SK-N-SH (cell line): Measurements from ENCODE around the gene RNF44. TPM values are rescaled to one million over a fixed set of nuclear protein-coding genes. Genes with fewer than 3 reads are reported as not detected.

Source experiments
- CTCF ChIA-PET: fragments of 300-600, 350-600 bp; formaldehyde crosslinking; extraction: SDS; loops from one replicate; lab custom pipeline; 2021; lab: Yijun Ruan, JAX
- POLR2A ChIA-PET: fragments of 350-600 bp; sonication (Branson Sonifier 250); formaldehyde crosslinking; extraction: SDS; loops from one replicate; lab custom pipeline; 2020; ENCODE audit warnings: antibody characterized with exemption, inconsistent platforms; lab: Yijun Ruan, JAX
- DNase-seq: peaks from one replicate; pipeline ENCODE4 v3.0.0; 2012
- H2AFZ ChIP-seq: fragments of 200-600 bp; sonication (generic); 2 replicates; pipeline ENCODE4 v1.8.1; 2016; ENCODE audit warnings: antibody characterized with exemption, mild to moderate bottlenecking, low read depth
- H3F3A ChIP-seq: fragments of 200-600 bp; sonication (generic); replicated peaks from 2 replicates; pipeline ENCODE3; 2016; ENCODE audit warnings: antibody characterized with exemption, mild to moderate bottlenecking; ENCODE audit not compliant: insufficient read depth
- H3K27ac ChIP-seq, 2 experiments: fragments of 200-500 bp in 1 of 2; fragments of 200-600 bp in 1 of 2; sonication (Bioruptor generic) in 1 of 2; sonication (generic), shearing (Covaris generic) in 1 of 2; 2 replicates each; pipeline versions ENCODE4 v1.5.1 to v1.6.1; 2014 to 2016; ENCODE audit warnings: low read depth in 2 of 2, inconsistent platforms in 1 of 2, low read length in 1 of 2, mild to moderate bottlenecking in 1 of 2, mixed read lengths in 1 of 2
- H3K27me3 ChIP-seq: fragments of 200-600 bp; sonication (generic), shearing (Covaris generic); 2 replicates; pipeline ENCODE4 v1.6.1; 2016; ENCODE audit warnings: mixed run types; ENCODE audit not compliant: insufficient read depth
- H3K36me3 ChIP-seq, 2 experiments: fragments of 200-500 bp in 1 of 2; fragments of 200-600 bp in 1 of 2; sonication (Bioruptor generic) in 1 of 2; sonication (generic) in 1 of 2; replicated peaks in 1 of 2; 2 replicates each; pipeline versions ENCODE3 to v1.5.1; 2014 to 2016; ENCODE audit warnings: low read length in 1 of 2, mild to moderate bottlenecking in 1 of 2; ENCODE audit not compliant: insufficient read depth in 2 of 2, control insufficient read depth in 1 of 2
- H3K4me1 ChIP-seq, 2 experiments: fragments of 200-500 bp in 1 of 2; fragments of 200-600 bp in 1 of 2; sonication (Bioruptor generic) in 1 of 2; sonication (generic), shearing (Covaris generic) in 1 of 2; 2 replicates each; pipeline versions ENCODE4 v1.5.1 to v1.6.1; 2014 to 2016; ENCODE audit warnings: low read depth in 1 of 2, low read length in 1 of 2, mixed run types in 1 of 2; ENCODE audit not compliant: insufficient read depth in 2 of 2, control insufficient read depth in 1 of 2
- H3K4me2 ChIP-seq: fragments of 200-600 bp; sonication (generic), shearing (Covaris generic); 2 replicates; pipeline ENCODE4 v1.6.1; 2017; ENCODE audit warnings: mixed run types
- H3K4me3 ChIP-seq, 2 experiments: fragments of 200-500 bp in 1 of 2; fragments of 200-600 bp in 1 of 2; sonication (Bioruptor generic) in 1 of 2; sonication (generic), shearing (Covaris generic) in 1 of 2; 2 replicates each; pipeline versions ENCODE4 v1.5.1 to v1.8.1; 2014 to 2016; ENCODE audit warnings: low read depth in 2 of 2, inconsistent platforms in 1 of 2, low read length in 1 of 2, mild to moderate bottlenecking in 1 of 2, mixed read lengths in 1 of 2, moderate library complexity in 1 of 2
- H3K79me2 ChIP-seq: fragments of 200-600 bp; sonication (generic); 2 replicates; pipeline ENCODE4 v1.8.1; 2017; ENCODE audit warnings: mild to moderate bottlenecking; ENCODE audit not compliant: insufficient read depth
- H3K9ac ChIP-seq: fragments of 200-600 bp; sonication (generic); 2 replicates; pipeline ENCODE4 v1.6.1; 2017; ENCODE audit warnings: mixed run types
- H3K9me2 ChIP-seq: fragments of 200-600 bp; sonication (generic); 2 replicates; pipeline ENCODE4 v1.6.1; 2017; ENCODE audit warnings: mixed run types
- H3K9me3 ChIP-seq: fragments of 200-600 bp; sonication (generic); 2 replicates; pipeline ENCODE4 v1.6.1; 2017; ENCODE audit warnings: mixed run types, mild to moderate bottlenecking, moderate library complexity
- H4K20me1 ChIP-seq: fragments of 200-600 bp; sonication (generic); 2 replicates; pipeline ENCODE4 v1.6.1; 2017; ENCODE audit warnings: mild to moderate bottlenecking, mixed run types; ENCODE audit not compliant: insufficient read depth
- CHD2 ChIP-seq: fragments of 150-350 bp; IDR thresholded peaks from 2 replicates; pipeline ENCODE4 v1.6.1; 2018; ENCODE audit warnings: low read length; ENCODE audit not compliant: partially characterized antibody
- CTCF ChIP-seq: fragments of 200-600 bp; sonication (generic); IDR thresholded peaks from 2 replicates; pipeline ENCODE4 v1.6.1; 2017; ENCODE audit warnings: antibody characterized with exemption, mild to moderate bottlenecking, moderate library complexity
- EZH2phosphoT487 ChIP-seq: fragments of 200-600 bp; sonication (generic); IDR thresholded peaks from 2 replicates; pipeline ENCODE4 v1.6.1; 2017; ENCODE audit warnings: low read depth, mixed run types, mild to moderate bottlenecking, antibody characterized with exemption, moderate library complexity, borderline replicate concordance
- GABPA ChIP-seq: IDR thresholded peaks from 2 replicates; pipeline ENCODE4 v1.4.0; 2012; ENCODE audit warnings: low read depth, mild to moderate bottlenecking
- GATA2 ChIP-seq: sonication (generic); formaldehyde crosslinking; IDR thresholded peaks from 2 replicates; pipeline ENCODE4 v1.5.0; 2020; ENCODE audit warnings: mild to moderate bottlenecking, missing genetic modification reagents
- MXI1 ChIP-seq: IDR thresholded peaks from 2 replicates; pipeline ENCODE4 v1.6.1; 2012; ENCODE audit warnings: mild to moderate bottlenecking, low read depth, low read length, improper control_type of control experiment
- RAD21 ChIP-seq: IDR thresholded peaks from 2 replicates; pipeline ENCODE4 v1.6.1; 2012; ENCODE audit warnings: mild to moderate bottlenecking, low read length
- RCOR1 ChIP-seq: fragments of 150-350 bp; IDR thresholded peaks from 2 replicates; pipeline ENCODE4 v1.6.1; 2017; ENCODE audit warnings: antibody characterized with exemption, low read length
- RFX5 ChIP-seq: IDR thresholded peaks from 2 replicates; pipeline ENCODE4 v1.6.1; 2012; ENCODE audit warnings: mild to moderate bottlenecking, improper control_type of control experiment, low read length
- RXRA ChIP-seq: IDR thresholded peaks from 2 replicates; pipeline ENCODE4 v1.4.0; 2012; ENCODE audit warnings: low read depth, mild to moderate bottlenecking, borderline replicate concordance
- SIN3A ChIP-seq: IDR thresholded peaks from 2 replicates; pipeline ENCODE4 v1.6.1; 2012; ENCODE audit warnings: low read depth, mild to moderate bottlenecking, low read length, moderate library complexity, borderline replicate concordance
- SMC3 ChIP-seq: IDR thresholded peaks from 2 replicates; pipeline ENCODE4 v1.6.1; 2012; ENCODE audit warnings: low read depth, low read length, improper control_type of control experiment
- TCF12 ChIP-seq: IDR thresholded peaks from 2 replicates; pipeline ENCODE4 v1.4.0; 2012
- TEAD4 ChIP-seq: IDR thresholded peaks from 2 replicates; pipeline ENCODE4 v1.4.0; 2012; ENCODE audit warnings: mild to moderate bottlenecking, borderline replicate concordance; ENCODE audit not compliant: insufficient read depth
- YY1 ChIP-seq: IDR thresholded peaks from 2 replicates; pipeline ENCODE4 v1.4.0; 2012; ENCODE audit warnings: low read depth, mild to moderate bottlenecking
- WGBS: methylation state at CpG from one replicate; pipeline ENCODE4 v1.1.6; 2017; ENCODE audit warnings: low lambda C conversion rate; 5-methylcytosine and 5-hydroxymethylcytosine counted together
- polyA plus RNA-seq, 3 experiments: library from polyadenylated mRNA; depleted of rRNA; stranded (reverse); fragments of >200 nt; gene quantifications; 2 replicates each; pipeline ENCODE4 v1.2.3, GENCODE V29; 2012
- TF ChIP-seq, protein P1 (sequence below): fragments of 150-350 bp; IDR thresholded peaks from 2 replicates; pipeline ENCODE4 v1.6.1; 2017; ENCODE audit warnings: antibody characterized with exemption, low read length, low read depth, borderline replicate concordance
- TF ChIP-seq, protein P2 (sequence below): IDR thresholded peaks from 2 replicates; pipeline ENCODE4; 2012

RNF44 gene
- polyA plus RNA-seq, 1 of the 3 experiments (the other 2 are of a cell fraction): 17.9 TPM

GRCh38 chr5:176517053-176517661, 20.0 kb downstream of the RNF44 start:
- no peaks in the 10 kb centered on the region for H3K27me3 ChIP-seq
- CTCF ChIA-PET: no interaction called here
- TF ChIP-seq SIN3A (no peak), RXRA (no peak)
- TF ChIP-seq, all 33 proteins: peak for 0
- Histone ChIP-seq H3K4me2 (no peak overlapping the region), H3F3A (no peaks in the 10 kb centered on the region), H3K9me2 (no peaks in the 10 kb centered on the region), H3K79me2 (no peaks in the 10 kb centered on the region), H3K9me3 (no peaks in the 10 kb centered on the region), H3K9ac (no peak overlapping the region), H3K4me1 (no peaks in the 10 kb centered on the region), H4K20me1 (no peaks in the 10 kb centered on the region), H2AFZ (no peak overlapping the region), H3K4me3 (no peak overlapping the region), H3K36me3 (no peaks in the 10 kb centered on the region), H3K27ac (no peak overlapping the region)
- no peak for DNase-seq
- 74% methylated on average over 7 of the region's 7 CpGs for WGBS
- POLR2A ChIA-PET: no interaction called here

- no peak overlapping the region for H2AFZ ChIP-seq
- no peaks in the 10 kb centered on the region for H3K9me3 ChIP-seq
- H3K9ac ChIP-seq: no peak overlapping the region
- no peaks in the 10 kb centered on the region for H3K27me3 ChIP-seq
- peaks cover under 1% of the 10 kb centered on the region for H3F3A ChIP-seq
- WGBS: 75% methylated on average over 4 of the region's 4 CpGs
- no peak overlapping the region for H3K27ac ChIP-seq
- no peak overlapping the region for H3K4me2 ChIP-seq
- no peaks in the 10 kb centered on the region for H3K9me2 ChIP-seq
- H3K79me2 ChIP-seq: no peaks in the 10 kb centered on the region
- TF ChIP-seq RAD21 (no peak), RXRA (no peak), TCF12 (no peak), YY1 (no peak), SMC3 (no peak), RFX5 (no peak), GATA2 (CRISPR knock-in tag) (no peak), RCOR1 (no peak), TEAD4 (no peak), MXI1 (no peak)
- no peak for DNase-seq
- POLR2A ChIA-PET: no interaction called here
- H3K4me3 ChIP-seq: no peak overlapping the region
- H3K36me3 ChIP-seq: no peaks in the 10 kb centered on the region
- no peaks in the 10 kb centered on the region for H4K20me1 ChIP-seq
- H3K4me1 ChIP-seq: no peaks in the 10 kb centered on the region
- CTCF ChIA-PET: no interaction called here
Observed at GRCh38 chr5:176515396-176515795, 21.8 kb downstream of the RNF44 start.

DNA sequence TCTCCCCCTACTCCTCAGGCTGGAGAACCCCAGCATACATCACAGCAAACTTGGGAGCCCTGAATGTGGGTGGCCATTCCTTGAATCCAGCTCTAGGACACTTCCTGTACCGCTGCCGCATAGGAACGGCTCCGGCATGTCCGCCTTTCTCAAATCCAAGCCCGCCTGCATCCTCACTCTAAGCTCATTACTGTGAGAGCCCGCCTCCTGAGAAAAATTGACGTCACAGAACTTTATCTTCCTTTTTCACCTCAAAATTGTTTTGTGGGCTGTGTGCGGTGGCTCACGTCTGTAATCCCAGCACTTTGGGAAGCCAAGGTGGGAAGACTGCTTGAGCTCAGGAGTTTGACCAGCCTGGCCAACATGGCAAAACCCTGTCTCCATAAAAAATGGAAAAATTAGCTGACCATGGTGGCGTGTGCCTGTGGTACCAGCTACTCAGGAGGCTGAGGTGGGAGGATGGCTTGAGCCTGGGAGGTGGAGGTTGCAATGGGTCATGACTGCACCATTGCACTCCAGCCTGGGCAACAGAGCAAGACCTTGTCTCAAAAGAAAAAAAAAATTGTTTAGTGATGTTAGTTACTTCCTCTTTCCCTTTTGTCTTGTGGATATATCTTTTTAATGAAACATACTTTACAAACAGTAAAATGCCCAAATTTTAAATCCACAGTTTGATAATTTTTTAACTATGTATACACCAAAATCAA, 22.8 kb downstream of the RNF44 start:
- POLR2A ChIA-PET: no interaction called here

More for the DNA sequence above, 22.8 kb downstream of the RNF44 start:
- Histone ChIP-seq H4K20me1 (no peaks in the 10 kb centered on the region), H3F3A (peaks cover 6% of the 10 kb centered on the region), H3K27me3 (no peaks in the 10 kb centered on the region), H3K9me2 (no peaks in the 10 kb centered on the region), H3K36me3 (peaks cover 0 to 8% of the 10 kb centered on the region in 2 experiments), H3K4me2 (no peak overlapping the region), H3K27ac (no peak overlapping the region), H3K4me1 (no peaks in the 10 kb centered on the region), H3K9ac (no peak overlapping the region), H3K4me3 (no peak overlapping the region), H2AFZ (no peak overlapping the region), H3K79me2 (no peaks in the 10 kb centered on the region), H3K9me3 (no peaks in the 10 kb centered on the region)
- 86% methylated on average over 11 of the region's 11 CpGs for WGBS
- CTCF ChIA-PET: no interaction called here
- TF ChIP-seq SMC3: no peak
- TF ChIP-seq, protein P1, sequence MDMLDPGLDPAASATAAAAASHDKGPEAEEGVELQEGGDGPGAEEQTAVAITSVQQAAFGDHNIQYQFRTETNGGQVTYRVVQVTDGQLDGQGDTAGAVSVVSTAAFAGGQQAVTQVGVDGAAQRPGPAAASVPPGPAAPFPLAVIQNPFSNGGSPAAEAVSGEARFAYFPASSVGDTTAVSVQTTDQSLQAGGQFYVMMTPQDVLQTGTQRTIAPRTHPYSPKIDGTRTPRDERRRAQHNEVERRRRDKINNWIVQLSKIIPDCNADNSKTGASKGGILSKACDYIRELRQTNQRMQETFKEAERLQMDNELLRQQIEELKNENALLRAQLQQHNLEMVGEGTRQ: no peak
- TF ChIP-seq CTCF: no peak
- TF ChIP-seq, protein P2, sequence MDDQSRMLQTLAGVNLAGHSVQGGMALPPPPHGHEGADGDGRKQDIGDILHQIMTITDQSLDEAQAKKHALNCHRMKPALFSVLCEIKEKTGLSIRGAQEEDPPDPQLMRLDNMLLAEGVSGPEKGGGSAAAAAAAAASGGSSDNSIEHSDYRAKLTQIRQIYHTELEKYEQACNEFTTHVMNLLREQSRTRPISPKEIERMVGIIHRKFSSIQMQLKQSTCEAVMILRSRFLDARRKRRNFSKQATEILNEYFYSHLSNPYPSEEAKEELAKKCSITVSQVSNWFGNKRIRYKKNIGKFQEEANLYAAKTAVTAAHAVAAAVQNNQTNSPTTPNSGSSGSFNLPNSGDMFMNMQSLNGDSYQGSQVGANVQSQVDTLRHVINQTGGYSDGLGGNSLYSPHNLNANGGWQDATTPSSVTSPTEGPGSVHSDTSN: no peak
- TF ChIP-seq TCF12: no peak
- TF ChIP-seq CHD2: no peak
- TF ChIP-seq RXRA: no peak
- no peak for TF ChIP-seq SIN3A
- no peak for TF ChIP-seq GABPA
- no peak for TF ChIP-seq EZH2phosphoT487
- no peak for DNase-seq
